AG20443 (cell line): ENCODE measurements around the gene HDAC7.
"Not testable (repeated sequence)": the region's sequence is repeated elsewhere in the genome, so short reads cannot be mapped to it uniquely, and the experiment has no call there.

Source experiments
- DNase-seq: peaks from one replicate; pipeline ENCODE4 v3.0.0; 2012; ENCODE audit warnings: low spot score, mixed read lengths

HDAC7 gene

DNA sequence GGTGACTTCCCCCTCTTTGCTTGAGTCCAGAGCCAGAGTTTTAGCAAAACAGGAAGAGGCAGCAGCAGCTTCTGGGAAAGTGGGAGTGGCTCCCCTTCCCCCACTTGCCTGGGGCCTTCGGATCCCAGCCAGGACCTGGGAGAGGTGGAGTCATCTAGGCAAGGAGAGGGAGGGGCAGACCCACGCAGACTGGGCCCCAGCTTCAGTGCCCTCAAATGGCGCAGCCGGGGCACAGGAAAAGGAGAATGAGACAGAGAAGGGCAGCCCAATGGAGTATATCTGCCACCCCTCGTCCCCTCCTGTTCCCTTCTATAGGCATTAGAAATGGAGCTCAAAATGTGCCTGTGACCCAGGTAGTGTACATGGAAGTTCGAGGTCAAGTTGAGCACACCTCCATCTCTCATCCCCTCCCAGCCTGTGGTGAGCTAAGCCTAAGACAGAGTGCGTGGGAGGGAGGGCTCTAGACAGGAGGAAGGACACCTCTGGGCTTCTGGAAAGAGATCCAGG, 9.3 kb upstream of the HDAC7 start:
- DNase-seq, result peak; percentile 92

DNA sequence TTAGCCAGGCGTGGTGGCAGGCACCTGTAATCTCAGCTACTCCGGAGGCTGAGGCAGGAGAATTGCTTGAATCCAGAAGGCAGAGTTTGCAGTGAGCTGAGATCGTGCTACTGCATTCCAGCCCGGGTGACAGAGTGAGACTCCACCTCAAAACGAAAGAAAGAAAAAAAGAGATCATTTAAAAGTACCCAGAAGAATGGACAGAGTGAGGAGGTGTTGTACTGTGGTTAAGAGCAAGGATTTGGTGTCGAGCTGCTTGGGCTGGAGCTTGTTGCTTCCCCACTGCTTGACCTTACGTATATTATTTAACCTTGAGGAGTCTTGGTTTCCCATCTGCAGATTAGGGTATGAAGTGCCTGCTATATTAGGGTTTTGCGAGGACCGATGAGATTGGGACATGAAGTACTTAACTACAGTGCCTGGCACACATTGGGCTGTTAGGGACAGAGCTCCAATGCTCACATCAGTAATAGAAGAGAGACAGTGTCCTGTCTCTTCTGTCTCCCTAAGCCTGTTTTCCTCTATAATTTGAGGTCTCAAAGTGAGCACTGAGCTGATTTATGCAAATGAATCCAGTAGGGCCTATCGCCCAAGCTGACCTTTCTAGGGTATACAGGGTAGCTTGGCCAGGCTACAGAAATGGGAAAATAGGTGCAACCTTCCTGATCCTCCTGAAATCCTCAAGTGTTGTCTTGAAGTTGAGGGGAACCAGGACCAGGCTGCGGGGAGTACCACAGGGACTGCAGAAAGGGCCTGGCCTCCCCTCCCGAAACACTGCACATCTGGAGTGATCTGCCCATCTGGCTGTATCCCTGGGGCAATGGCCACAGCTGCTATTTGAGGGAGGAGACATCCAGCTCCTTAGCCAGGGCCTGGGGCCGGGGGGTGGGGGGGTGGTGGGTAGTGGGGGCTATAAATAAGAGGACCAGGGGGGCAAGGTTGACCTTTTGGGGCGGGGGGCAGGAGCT, 8.6 kb upstream of the HDAC7 start:
- peak; percentile 47 for DNase-seq

DNA sequence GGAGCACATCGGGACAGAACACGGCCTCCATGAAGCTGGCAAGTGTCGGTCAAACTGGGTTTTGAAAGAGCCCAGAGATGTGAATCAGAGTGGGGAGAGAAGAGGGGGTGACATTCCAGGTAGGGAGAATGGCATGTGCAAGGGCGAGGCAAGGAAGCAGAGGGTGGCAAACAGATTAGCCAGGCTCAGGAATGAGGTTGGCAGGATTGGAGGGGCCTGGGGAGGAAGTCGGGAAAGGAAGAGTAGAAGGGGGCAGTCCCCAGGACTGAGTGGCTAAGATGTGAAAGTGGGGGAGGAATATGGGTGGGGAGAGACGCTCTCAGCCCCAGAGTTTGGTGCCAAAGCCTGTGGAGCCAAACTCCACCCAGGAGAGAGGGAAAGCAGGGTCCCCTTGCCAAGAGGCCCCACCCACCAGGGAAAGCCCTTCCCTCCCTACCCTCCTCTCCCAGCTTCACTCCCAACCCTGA, 5.5 kb upstream of the HDAC7 start:
- DNase-seq, result no peak

DNA sequence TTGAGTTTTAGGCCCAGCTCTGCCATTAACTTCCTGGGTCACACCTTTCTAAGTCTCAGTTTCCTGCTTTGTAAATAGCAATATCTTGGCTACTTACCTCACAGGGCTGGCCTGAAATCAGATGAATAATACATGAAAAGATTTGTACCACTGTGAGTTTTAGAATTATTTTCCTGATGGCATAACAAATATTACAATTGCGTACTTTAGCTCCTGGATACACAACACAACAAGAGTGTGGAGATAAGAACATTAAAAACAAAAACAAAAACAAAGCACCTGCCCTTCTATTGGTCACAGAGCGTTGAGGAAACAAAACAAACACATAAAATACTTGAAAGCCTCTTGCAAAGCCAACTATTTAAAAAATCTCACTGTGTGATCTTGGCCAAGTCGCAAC, 4.9 kb upstream of the HDAC7 start:
- no peak for DNase-seq

DNA sequence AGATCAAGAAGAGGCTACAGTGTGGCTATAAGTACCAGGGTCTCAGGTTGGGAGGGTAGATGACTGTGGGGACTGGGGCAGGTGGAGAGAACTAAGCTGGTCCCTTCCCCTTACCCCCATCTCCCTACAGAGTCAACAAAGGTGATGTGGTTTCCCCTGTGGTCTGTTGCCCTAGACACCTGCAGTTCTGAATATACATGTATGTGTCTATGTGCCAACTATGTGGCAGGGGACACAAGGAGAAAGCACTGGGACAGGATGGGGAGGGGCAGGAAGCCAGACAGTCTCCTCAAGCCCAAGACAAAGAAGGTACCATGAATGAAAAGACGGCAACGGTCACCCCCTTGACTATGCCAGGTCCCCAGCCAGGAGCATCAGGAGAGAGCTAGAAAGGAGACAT, 4.5 kb upstream of the HDAC7 start:
- DNase-seq, result no peak

DNA sequence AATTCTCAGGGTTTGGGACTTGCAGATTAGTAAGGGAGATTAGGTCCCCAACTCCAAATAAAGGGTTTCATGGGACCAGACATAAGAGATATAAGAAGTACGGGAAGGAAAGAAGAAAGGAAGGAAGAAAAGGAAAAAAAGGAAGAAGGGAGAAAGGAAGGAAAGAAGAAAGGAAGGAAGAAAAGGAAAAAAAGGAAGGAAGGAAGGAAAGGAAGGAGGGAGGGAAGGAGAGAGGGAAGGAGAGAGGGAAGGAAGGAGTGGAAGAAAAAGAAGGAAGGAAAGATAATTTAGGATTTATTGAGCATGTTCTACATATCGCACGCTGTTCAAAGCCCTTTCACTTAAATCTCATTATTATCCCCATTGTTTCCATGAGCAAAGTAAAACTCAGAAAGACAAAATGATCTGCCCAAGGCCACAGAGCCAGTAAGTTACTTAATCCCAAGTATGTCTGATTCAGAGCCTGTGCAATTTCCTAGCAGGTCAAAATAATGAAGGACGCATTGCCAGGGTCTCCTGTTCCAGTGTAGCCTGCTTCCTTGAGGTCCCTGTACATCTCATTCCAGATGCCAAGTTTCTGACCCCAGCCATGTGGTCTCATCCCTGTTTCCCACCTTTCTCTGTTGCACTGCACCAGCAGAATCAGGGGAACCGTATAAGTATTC, 3.9 kb upstream of the HDAC7 start:
- no peak for DNase-seq

DNA sequence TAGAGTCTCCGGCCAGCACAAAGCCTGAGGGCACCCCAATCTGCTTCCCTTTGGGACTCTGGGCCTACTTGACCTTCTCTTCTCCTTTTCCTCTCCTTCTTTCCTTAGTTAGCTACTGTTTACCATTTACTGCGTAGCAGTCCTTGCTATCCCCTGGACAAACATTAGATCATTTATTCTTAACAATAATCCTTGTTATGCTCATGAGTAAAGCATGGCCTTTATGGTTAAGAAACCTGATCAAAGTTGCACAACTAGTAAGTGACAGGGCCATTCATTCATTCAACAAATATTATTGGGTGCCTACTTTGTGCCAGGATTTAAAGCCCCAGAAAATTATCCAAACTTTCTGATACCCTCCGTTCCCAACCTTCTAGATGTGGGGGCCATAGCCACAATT, 3.2 kb upstream of the HDAC7 start:
- no peak for DNase-seq

DNA sequence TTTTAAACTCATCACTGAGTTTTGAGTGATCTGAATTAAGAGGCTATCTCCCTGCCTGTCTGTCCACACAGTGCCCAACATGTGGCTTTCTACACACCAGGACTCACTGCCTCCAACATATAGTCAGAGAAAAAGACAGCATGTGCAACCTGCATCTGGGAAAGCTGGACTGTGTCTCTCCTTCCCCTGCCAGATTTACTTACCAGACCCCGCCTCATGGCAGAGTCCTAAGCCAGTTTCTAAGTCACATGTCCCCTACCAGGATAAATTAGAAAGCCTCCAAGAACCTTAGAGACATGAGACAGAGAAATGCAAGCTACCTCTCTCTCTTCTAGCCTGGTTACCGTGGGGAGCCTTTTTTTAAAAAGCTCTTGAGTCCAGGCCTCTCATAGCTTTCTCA, 2.7 kb upstream of the HDAC7 start:
- DNase-seq, result no peak

DNA sequence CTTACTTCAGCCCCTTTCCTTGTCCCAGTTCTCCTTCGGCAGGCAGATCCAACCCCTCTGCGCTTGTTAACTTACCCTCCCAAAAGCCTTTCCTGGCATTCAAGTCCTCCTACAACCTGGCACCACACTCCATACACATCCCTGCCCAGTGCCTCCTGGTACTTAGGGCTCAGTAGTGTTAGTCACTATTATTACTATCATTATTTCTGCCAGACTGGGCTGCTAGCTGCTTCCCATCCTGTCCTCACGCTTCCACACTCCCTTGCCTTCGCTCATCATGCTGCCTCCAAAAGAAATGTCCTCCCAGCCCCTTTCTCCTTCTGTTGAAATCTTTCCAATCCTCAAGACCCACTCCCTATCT, 1.6 kb upstream of the HDAC7 start:
- DNase-seq, result peak; percentile 40

DNA sequence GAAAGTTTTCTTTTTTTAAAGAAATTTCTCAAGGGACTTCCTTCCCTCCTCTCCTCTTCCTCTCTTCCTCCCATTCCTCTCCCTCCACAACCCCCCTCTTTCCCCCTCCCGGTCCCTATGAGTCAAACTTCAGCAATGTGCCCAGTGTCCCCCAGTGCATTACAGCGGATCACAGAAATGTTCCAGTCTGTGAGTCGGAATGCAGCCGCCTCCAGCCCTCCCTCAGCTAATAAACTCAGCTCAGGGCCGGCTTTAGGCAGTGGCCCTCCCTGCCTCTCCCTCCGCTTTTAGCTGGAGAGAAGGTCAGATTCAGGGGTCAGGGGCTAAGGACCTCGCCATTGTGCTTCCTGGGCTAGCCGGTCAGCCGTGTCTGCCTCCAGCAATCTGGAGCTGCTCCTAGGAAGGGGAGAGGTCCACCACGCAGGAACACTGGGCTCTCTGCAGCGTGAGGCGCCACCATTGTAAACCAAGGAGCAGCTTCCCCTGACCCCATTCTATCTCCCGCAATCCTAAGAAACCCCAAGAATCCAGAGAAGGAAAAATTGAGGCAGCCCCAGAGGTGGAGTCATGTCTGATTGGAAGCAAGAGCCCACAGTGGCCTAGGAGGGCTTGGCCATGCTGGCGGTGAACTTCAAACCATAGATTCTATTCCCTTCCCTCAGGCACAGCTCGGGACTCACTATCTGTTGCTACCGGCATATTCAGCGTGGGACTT, 1.1 kb upstream of the HDAC7 start:
- DNase-seq, result peak; percentile 94

DNA sequence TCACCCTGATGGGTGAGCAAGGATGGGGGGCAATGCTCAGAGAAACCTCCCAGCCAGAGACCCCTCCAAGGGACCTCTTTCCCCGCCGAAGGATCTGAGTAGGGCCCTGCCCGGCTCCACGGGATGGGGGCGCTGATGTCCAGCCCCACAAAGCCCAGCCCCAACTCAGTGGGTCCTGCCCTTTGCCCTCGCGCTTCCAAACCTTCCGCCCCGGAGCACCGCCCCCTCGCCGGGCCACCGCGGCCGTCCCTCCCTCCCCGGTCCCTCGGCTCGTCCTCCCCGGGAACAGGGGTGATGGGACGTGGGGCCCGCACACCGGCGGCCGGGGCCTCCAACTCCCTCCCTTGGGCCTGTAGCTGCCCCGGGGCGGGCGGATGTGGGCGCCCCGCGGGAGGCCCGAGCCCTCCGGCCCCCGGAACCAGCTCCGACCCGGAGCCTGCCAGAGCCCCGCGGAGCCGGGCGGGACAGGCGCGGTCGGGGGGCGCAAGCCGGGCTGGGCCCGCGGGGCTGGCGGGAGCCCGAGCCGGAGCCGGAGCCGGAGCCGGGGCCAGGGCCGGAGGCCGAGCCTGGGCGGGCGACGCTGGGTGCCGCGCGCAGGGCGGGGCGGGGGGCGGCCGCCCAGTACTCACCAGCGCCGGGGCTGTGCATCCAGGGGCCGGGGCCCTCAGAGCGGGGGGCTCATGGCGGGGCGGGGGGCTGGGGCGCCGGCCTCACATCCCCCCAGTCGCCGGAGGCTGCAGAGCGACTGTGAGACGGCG, 386 bp downstream of the HDAC7 start:
- DNase-seq, result peak; percentile 52

DNA sequence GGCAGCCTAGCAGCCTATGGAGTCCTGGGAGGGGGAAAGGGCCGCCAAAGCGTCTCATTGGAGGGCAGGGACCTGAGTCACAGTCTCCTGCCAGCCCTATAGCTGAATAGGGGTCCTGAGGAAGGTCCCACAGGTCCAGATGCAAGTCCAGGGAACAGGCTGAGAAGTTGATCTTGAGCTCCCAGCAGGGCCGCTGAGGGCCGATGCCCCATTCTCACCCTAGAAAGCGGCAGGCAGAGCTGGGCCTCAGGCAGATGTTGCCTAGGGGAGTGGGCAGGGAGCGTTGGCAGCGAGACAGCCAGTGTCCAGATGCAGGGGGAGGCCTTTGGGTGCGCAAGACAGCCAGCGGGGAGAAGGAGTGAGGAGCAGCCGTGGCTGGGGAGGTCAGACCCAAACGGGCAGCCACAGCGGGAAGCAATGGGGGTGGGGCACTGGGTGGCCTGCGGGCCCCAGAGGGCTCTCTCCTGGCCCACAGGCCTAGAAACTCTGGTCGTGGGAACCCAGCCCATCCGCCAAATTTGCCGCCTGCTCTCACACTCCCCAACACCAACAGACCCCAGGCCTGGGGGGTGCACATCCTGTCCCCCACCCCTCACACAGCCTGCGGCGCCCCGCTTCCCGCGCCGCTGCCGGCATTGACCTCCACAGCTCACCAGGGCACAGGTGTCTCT, 1.1 kb downstream of the HDAC7 start:
- DNase-seq, result no peak

DNA sequence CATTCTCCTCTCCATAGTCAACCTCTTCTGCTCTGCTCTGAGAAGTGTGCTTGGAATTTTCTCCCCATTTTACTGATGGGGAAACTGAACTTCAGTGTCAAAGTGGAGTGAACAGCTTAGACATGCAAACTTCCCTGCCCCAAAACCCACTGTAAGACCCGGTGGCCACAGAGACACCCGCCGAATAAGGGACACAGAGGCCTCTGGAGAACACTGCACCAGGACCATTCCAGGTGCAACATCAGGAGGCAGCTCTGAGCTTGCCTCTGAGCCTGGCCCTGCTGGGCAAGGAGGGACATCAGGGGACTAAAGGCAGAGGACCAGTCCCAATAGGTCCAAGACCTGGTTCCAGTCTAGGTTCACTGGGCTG, 1.7 kb downstream of the HDAC7 start:
- no peak for DNase-seq

DNA sequence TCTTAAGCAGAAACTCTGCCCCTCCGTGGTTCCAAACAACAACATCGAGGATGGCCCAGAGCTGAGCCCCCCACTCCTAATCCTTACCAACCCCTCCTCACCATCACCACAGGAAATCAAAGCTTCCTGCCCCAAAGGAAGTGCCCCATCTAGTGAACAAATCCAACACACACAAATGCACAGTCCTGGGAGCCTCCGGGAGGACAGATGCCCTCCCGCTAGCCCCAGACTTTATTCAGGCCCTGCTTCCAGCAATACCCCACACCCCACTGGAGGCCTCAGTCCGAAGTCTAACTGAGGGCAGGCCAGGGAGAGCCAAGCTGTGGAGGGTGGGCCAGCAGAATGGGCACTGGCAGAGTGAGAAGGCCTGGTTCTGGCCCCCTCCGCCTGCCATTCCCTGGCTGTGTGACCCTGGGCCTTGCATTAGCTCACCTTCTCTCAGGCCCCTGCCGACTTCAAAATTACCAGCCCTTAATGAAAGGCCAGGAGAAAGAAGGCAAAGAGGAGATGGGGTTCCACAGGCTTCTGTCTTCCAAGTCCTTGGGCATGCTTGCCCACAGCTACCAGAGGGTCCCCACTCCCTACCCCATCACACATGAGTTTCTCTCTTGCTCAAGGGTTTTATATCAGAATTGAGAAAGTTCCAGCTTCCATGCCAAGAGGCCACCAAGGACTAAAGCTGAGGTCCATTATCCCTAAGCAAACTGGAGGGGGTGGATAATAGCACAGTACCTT, 2.3 kb downstream of the HDAC7 start:
- no peak for DNase-seq

DNA sequence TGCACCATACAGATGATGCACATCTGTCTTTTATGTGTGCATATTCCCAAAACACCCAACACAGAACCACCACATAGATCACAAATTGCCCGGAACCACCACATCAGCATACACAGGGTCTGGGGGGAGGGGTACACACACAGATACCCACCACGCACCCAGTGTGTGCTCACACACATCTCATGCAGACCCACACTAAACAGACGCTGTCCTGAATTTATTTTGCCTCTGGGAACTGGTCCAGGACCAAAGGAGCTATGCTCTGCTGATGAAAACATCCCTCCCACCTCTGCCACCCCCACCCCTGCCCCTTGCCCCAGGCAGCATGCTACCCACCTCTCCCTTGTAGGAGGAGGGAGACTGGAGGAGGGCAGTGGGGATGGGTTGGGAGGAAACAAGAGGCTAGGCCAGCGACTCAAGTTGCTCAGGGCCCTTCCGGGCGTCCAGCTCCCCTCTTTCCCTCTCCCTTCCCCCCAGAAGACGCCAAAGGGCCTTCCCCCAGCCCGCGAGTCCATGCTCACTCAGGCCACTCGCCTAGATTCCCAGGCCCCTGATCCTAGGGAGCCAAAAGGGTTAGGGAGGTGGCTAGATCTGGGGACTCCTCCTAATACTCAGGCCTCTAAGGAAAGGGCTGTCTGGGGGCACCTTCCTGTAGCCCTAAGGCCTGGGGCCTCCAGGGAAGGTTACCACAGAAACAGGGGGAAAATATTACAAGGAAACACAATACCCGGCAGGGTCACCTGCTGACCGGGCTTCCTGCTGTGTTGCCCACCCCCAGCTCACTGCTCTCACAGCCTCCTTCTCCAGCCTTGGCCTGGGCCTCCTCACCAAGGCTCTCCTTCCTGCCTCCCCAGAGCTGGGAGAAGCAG, 3.1 kb downstream of the HDAC7 start:
- no peak for DNase-seq

DNA sequence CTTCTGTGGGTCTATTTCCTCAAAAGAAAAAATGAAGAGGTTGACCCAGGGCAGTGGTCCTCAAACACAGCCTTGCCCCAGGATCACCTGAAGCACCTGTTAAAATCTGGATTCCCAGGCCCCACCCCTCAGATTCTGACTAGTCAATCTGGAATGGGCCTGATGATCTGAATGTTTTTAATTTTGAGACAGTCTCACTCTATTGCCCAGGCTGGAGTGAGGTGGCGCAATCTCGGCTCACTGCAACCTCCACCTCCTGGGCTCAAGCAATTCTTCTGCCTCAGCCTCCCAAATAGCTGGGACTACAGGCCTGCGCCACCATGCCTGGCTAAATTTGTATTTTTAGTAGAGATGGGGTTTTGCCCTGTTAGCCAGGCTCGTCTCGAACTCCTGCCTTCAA, 4.3 kb downstream of the HDAC7 start:
- not testable (repeated sequence) for DNase-seq

DNA sequence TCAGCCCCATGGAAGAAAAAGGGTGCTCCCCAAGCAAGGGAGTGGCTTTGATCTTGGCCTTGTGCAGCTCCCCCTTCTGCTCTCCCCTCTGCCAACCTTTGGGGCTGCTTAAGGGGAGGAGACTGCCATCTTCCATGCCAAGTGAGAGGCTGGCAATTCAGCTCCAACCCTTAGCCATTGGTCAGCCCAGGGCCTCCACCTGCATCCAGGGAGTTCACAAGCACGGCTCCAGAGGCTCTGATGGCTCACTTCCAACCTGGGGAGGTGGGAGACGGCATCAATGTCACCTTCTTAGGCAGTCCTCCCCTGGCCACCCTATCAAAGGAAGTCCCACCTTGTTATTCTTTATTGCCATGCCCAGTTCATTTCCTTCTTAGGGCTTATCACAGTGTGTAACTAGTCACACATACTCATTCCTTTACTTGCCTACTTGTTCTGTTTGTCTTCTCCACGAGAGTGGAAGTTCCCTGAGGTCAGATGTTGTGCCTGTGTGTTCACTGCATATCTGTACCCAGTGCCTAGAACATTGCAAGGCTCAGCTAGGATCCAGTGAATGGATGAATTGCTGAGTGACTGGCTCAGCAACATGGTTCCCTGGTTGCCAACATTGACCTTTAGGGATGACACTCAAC, 5.0 kb downstream of the HDAC7 start:
- no peak for DNase-seq

DNA sequence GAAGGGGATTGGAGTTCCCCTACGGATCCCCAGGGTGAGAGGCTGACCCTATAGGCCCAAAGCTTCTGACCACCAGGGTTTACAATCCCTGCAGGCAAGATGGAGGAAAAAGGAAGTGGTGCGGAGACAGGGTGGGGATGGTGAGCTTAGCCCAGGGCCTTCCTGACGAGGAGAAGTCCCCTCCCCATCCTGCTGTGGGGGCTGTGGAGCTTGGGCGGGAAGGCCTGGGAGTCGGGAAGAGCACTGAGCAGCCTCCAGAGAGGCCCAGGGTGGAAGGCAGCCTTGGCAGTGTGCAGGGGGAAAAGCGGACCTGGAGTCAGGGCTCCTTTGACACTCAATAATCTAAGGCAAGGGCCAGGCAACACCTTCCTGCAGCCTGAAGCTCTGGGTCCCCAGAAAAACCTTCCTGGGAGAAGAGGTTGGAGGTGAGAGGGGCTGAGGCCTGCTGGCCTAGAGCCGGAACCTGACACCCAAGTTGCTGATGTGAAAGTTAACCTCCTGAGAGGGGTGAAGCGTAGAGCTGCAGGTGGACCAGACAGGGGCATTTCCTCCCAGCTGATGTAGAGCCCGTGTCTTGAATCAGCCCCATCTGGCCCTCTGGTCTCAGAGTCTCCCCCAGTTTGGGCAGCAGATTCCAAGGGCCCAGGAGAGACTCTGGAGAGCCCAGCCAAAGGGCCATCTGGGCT, 6.0 kb downstream of the HDAC7 start:
- DNase-seq, result no peak
